GM18498 (cell line): ENCODE data around the gene KERA.

ENCODE experiments used
- ATAC-seq: cut with Tn5 transposase; IDR thresholded peaks from one replicate; pipeline ENCODE4 v1.9.1; 2021; ENCODE audit warnings: mild to moderate bottlenecking, moderate library complexity; ENCODE audit not compliant: unreplicated experiment

Gene KERA

DNA sequence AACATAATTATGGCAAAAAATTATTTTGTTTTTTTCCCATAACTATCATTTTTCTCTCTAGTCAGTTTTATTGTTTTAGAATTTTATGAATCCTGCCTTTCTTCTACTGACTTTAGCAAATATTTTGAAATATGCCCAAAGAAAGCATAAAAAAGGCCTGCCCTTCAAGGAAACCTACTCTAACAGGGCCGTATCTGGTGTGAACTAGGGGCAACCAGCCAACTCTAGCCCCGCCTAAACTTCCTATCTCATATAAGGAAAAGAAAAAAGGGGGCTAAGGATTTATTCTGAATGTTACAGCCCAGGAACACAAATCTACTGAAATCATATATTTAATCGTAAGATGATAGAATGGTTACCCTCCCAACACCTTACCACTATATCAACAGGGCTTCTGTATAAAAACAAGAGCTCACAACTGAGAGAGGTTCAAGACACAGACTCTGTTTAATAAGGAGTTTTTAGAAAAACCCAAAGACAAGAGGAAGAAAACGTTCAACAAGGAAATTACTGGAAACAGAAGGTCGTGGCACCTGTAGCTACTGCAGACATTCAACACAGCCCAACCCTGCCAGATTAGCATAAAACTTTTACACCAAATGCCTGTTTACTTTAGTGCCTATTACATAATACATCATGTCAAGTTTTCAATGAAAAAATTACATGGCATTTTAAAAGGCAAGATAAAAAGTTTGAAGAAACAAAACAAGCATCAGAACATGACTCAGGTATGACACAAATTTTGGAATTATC, 40.1 kb downstream of the KERA start:
- no peak for ATAC-seq

DNA sequence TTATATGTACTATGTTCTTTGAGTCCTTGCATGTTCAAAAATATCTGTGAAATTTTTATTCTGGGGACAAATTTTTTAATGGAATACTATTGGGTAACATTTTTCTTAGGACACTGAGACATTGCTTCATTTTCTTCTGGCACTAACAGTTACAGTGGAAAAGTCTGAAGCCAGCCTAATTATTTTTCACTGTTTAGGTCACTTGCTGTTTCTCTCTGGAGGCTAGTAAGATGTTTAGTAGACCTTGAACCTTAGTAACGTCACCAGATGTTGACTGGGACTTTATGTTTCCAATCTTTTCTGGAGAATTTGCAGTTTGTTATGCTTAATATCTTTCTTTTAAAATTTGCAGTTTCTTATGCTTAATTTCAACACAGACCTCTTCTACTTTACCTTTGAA, 40.8 kb downstream of the KERA start:
- no peak for ATAC-seq

DNA sequence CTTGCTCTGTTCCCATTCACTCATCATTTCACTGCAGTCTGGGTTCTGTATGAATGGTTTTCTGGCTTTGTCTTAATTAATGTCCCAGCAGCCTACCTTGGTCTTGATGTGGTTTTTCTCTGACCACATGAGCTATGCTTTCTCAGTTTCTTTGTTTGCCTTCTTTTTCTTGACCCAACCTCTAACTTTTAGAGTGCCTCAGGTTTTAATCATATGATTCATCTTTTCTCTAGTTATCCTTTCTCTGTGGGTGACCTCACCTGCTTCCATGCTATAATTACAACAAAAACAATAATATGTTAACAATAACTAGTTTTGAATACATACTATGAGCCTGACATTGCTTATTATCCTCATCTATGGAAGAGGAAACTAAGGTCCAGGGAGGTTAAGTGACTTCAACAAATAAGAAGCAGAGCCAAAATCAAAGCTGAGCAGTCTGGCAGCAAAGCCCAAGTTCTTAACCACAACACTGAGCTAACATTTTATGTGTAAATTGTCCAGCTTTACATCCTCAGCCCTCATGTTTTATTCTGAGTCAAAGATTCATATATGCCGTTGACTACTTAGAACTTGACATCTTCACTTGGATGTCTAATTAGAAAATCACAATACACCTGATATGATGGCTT, 48.4 kb downstream of the KERA start:
- peak; percentile 87 for ATAC-seq

DNA sequence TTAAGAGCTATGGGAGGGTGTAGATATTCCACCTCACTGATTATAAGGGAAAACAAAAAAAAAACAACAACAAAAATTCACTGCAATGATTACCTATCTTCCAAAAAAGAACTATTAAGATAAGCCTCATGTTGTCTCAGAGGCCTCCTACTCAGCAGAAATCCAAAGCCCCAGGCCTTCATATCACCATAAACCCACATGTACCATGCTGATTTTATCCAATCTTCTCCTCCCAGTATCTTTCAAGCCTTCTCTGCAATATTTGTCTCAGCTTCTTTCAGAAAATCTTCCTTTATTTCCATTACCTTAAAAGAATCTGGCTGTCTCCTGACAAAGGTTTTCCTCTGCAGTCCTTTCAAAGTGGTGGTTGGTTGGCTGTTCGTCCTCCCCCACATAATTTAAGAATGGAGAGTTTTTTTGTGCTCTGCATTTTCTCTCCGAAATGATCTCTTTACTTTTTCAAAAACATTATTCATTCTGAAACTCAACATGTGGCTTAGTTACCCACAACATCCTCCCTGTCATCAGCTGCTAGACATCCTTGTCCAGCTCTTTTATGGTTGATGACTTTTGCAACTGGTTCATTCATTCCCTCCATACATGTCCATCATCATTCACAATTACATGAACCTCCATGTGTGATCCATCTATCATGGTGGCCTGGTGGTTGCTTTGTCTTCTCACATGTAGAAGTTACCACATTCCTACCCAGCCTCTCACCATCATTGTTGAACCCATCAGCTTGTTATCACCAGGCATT, 50.1 kb downstream of the KERA start:
- peak; percentile 77 for ATAC-seq

DNA sequence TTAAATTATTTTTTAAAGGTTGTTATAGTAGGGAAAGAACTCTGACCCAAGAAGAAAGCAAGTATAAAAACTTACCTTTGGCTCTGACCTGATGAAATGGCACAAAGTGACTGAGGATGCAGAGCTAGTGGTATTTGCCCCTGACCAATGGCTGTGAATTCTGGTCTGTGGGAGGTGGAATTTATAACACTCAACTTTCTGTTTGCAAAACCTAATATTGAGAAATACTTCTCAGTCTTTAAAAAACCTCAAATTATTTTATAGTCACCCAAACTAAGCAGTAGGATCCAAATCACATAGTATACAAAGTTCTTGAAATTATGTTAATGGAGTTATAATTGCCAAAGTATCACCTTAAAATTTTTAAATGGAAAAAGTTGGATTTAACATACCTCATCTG, 53.0 kb downstream of the KERA start, which contains the start of gene EPYC:
Gene EPYC, minus strand, starts transcription at position 101 of the 400 bp plus-strand sequence. CDS start 2,407 bp downstream, outside the sequence.
- no peak for ATAC-seq

DNA sequence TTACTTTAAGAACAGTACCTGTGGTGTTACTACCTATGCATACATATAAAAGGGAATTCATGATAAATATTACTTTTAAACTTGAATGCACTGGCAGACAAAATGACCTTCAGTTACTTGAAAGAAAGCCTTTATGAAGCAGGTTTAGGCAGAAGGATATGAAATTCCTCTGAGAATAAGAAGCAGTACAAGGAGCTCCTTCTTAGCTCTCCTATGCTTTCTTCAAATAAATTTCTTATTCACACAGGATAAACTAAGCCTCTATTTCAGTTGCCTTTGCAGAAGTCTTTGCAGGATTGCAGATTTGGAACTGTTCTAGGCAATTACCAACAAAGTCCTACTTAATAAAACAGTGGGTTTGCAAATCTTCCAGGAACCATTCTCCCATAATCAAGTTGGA, 54.1 kb downstream of the KERA start:
- no peak for ATAC-seq

DNA sequence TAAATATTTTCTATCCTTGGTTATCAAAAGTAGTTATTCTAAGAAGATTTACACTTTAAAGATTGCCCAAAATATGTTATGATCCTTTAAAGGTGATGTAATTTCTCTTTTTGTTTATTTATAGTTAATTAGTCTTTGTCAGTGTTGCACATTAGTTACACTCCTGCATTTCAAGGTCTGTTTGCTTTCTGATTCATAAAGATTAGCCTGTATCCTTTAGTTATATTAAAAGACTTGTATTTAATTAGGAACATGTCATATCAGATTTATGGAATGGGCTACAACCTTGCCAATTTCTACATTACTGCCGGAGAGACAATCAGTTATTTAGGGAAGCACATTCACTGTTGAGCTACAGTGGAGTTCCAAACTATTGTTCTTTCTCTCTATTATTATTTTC, 56.5 kb downstream of the KERA start:
- no peak for ATAC-seq
